Mesendoderm (in vitro differentiated cells): ENCODE data around the gene ZNF189.

Experiments used
- DNase-seq: peaks from one replicate; pipeline ENCODE4 v3.0.0; 2013
- H2AK5ac ChIP-seq: 2 replicates; pipeline ENCODE4 v1.6.1; 2013; ENCODE audit warnings: low read length, inconsistent platforms
- H2BK120ac ChIP-seq: 2 replicates; pipeline ENCODE4 v1.6.1; 2013; ENCODE audit warnings: low read depth, mild to moderate bottlenecking, low read length, moderate library complexity, mixed read lengths
- H2BK15ac ChIP-seq: replicated peaks from 2 replicates; pipeline ENCODE4 v1.6.1; 2013; ENCODE audit warnings: low read depth, mild to moderate bottlenecking, moderate library complexity
- H2BK5ac ChIP-seq: 2 replicates; pipeline ENCODE4 v1.6.1; 2013; ENCODE audit warnings: low read length, inconsistent platforms
- H3K18ac ChIP-seq: 2 replicates; pipeline ENCODE4 v1.6.1; 2013; ENCODE audit warnings: mild to moderate bottlenecking, low read length, mixed read lengths
- H3K23ac ChIP-seq: one replicate; pipeline ENCODE4 v1.6.1; 2013; ENCODE audit warnings: low read length
- H3K27ac ChIP-seq: 2 replicates; pipeline ENCODE4 v1.5.1; 2013; ENCODE audit warnings: low read depth, mild to moderate bottlenecking, inconsistent platforms, low read length, moderate library complexity
- H3K27me3 ChIP-seq: 2 replicates; pipeline ENCODE4 v1.6.1; 2013; ENCODE audit warnings: low read length, control low read depth, mild to moderate bottlenecking, inconsistent platforms; ENCODE audit not compliant: insufficient read depth, poor library complexity
- H3K36me3 ChIP-seq: 2 replicates; pipeline ENCODE4 v1.6.1; 2013; ENCODE audit warnings: low read length, inconsistent platforms; ENCODE audit not compliant: control insufficient read depth, insufficient read depth
- H3K4ac ChIP-seq: one replicate; pipeline ENCODE4 v1.6.1; 2013; ENCODE audit warnings: low read depth, mild to moderate bottlenecking, low read length, moderate library complexity
- H3K4me1 ChIP-seq: 2 replicates; pipeline ENCODE4 v1.6.1; 2013; ENCODE audit warnings: low read depth, low read length, inconsistent platforms; ENCODE audit not compliant: control insufficient read depth
- H3K4me2 ChIP-seq: 2 replicates; pipeline ENCODE4 v1.6.1; 2013; ENCODE audit warnings: low read length
- H3K4me3 ChIP-seq: 2 replicates; pipeline ENCODE4 v1.5.1; 2013; ENCODE audit warnings: mild to moderate bottlenecking, low read length
- H3K56ac ChIP-seq: one replicate; pipeline ENCODE4 v1.6.1; 2013; ENCODE audit warnings: low read length
- H3K79me1 ChIP-seq: 2 replicates; pipeline ENCODE4 v1.6.1; 2013; ENCODE audit warnings: low read length, inconsistent platforms
- H3K79me2 ChIP-seq: 2 replicates; pipeline ENCODE4 v1.6.1; 2013; ENCODE audit warnings: mild to moderate bottlenecking, low read length; ENCODE audit not compliant: control insufficient read depth, insufficient read depth
- H3K9ac ChIP-seq: 2 replicates; pipeline ENCODE4 v1.6.1; 2013; ENCODE audit warnings: low read length, inconsistent platforms
- H4K5ac ChIP-seq: one replicate; pipeline ENCODE4 v1.6.1; 2013; ENCODE audit warnings: low read length
- H4K8ac ChIP-seq: one replicate; pipeline ENCODE4 v1.6.1; 2013; ENCODE audit warnings: low read depth, mild to moderate bottlenecking, control low read depth, low read length, moderate library complexity
- WGBS: extraction: QIAGEN DNeasy Blood & Tissue Kit; methylation state at CpG from one replicate; pipeline ENCODE4 v1.1.7; 2013; ENCODE audit warnings: low lambda C conversion rate, missing lambda C conversion rate; ENCODE audit not compliant: insufficient coverage; ENCODE audit errors: extremely low coverage; 5-methylcytosine and 5-hydroxymethylcytosine counted together

ZNF189 gene

DNA sequence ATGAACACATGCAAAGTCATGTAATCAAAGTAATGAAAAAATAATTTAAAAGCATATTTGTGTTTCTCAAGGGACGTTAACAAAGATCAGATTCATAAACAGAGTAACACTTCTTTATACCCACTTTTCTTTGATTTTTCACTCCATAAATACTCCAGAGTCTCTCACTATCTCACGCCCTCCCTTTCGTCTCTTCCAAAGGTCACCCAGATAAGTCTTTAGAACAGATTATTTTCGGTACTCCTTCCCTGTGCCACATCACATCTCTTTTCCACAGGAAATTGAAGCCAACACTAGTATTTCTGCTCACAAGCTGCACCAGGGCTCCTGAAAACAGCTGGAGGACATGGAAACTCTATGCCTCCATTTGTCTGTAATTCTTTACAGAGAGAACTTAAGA, 52.3 kb downstream of the ZNF189 start:
- Histone ChIP-seq H4K8ac (no peak overlapping the region), H3K79me1 (no peaks in the 10 kb centered on the region), H3K27me3 (no peaks in the 10 kb centered on the region), H2BK15ac (no peak overlapping the region), H2BK120ac (no peak overlapping the region), H3K4me2 (no peak overlapping the region), H3K4ac (no peak overlapping the region), H2BK5ac (no peak overlapping the region), H3K79me2 (no peaks in the 10 kb centered on the region), H3K4me1 (no peaks in the 10 kb centered on the region), H4K5ac (no peak overlapping the region), H3K56ac (no peak overlapping the region), H2AK5ac (no peak overlapping the region), H3K36me3 (no peaks in the 10 kb centered on the region), H3K23ac (no peak overlapping the region), H3K4me3 (no peak overlapping the region), H3K9ac (no peak overlapping the region), H3K27ac (no peak overlapping the region), H3K18ac (no peak overlapping the region)
- no peak for DNase-seq
- 100% methylated on average over 2 of the region's 4 CpGs for WGBS

DNA sequence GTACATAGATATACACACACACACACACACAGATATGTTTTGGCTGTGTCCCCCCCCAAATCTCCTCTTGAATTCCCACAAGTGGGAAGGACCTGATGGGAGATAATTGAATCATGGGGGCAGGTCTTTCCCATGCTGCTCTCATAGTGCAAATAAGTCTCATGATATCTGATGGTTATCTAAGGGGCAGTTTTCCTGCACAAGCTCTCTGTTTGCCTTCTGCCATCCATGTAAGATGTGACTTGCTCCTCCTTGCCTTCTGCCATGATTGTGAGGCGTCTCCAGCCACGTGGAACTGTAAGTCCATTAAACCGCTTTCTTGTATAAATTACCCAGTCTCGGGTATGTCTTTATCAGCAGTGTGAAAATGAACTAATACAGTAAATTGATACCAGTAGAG, 52.8 kb downstream of the ZNF189 start:
- H3K23ac ChIP-seq: no peak overlapping the region
- no CpG with 5 or more reads among the region's 4 CpGs for WGBS
- no peak overlapping the region for H2AK5ac ChIP-seq
- H3K27ac ChIP-seq: no peak overlapping the region
- no peak overlapping the region for H3K4ac ChIP-seq
- H3K4me3 ChIP-seq: no peak overlapping the region
- no peak overlapping the region for H4K8ac ChIP-seq
- H3K36me3 ChIP-seq: no peaks in the 10 kb centered on the region
- H3K4me2 ChIP-seq: no peak overlapping the region
- H2BK15ac ChIP-seq: no peak overlapping the region
- no peaks in the 10 kb centered on the region for H3K4me1 ChIP-seq
- no peak overlapping the region for H2BK5ac ChIP-seq
- H4K5ac ChIP-seq: no peak overlapping the region
- H3K9ac ChIP-seq: no peak overlapping the region
- no peak for DNase-seq
- no peaks in the 10 kb centered on the region for H3K27me3 ChIP-seq
- no peak overlapping the region for H2BK120ac ChIP-seq
- H3K79me1 ChIP-seq: no peaks in the 10 kb centered on the region
- H3K56ac ChIP-seq: no peak overlapping the region
- H3K79me2 ChIP-seq: no peaks in the 10 kb centered on the region
- H3K18ac ChIP-seq: no peak overlapping the region

DNA sequence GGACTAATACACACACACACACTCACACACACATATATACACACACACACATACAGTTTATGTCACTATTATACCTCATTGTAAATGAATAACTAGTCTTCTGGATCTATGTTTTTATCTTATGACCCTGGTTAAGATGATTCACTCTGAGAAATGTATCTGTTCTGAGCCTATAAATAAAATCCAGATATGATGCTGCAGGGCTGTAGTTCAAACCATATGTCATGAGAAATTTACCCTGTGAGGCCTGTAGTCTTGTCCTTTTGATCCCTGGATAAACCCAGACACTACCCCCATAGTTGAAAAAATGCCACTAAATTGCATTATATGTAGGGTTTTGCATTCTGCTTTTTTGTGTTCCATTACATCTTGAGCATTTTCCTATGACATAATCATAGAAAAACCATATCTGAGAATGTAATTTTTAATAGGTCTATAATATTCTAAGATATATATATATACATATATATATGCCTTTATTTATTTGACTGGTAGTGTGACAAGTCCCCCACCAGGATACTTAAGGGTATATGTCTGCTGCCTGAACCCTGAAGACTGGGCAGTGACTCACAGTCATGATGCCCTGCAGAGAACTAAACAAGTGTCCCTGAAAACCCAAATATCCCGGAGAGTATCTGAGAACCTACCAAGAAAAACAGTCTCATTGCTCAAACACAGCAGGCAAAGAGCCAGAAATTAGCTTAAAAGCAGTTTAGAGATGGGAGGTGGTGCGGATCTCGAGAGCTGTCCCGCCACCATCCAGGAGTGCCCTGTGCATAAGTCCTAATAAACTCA, 55.3 kb downstream of the ZNF189 start:
- Histone ChIP-seq H2BK5ac (no peak overlapping the region), H3K27ac (no peak overlapping the region), H2BK15ac (no peak overlapping the region), H3K79me1 (no peaks in the 10 kb centered on the region), H3K27me3 (no peaks in the 10 kb centered on the region), H4K8ac (no peak overlapping the region), H3K4ac (no peak overlapping the region), H3K9ac (no peak overlapping the region), H3K56ac (no peak overlapping the region), H2BK120ac (no peak overlapping the region), H2AK5ac (no peak overlapping the region), H3K4me2 (no peak overlapping the region), H3K23ac (no peak overlapping the region), H3K4me1 (no peaks in the 10 kb centered on the region), H3K4me3 (no peak overlapping the region), H3K18ac (no peak overlapping the region), H4K5ac (no peak overlapping the region), H3K36me3 (no peaks in the 10 kb centered on the region), H3K79me2 (no peaks in the 10 kb centered on the region)
- no CpG with 5 or more reads among the region's 4 CpGs for WGBS
- no peak for DNase-seq

DNA sequence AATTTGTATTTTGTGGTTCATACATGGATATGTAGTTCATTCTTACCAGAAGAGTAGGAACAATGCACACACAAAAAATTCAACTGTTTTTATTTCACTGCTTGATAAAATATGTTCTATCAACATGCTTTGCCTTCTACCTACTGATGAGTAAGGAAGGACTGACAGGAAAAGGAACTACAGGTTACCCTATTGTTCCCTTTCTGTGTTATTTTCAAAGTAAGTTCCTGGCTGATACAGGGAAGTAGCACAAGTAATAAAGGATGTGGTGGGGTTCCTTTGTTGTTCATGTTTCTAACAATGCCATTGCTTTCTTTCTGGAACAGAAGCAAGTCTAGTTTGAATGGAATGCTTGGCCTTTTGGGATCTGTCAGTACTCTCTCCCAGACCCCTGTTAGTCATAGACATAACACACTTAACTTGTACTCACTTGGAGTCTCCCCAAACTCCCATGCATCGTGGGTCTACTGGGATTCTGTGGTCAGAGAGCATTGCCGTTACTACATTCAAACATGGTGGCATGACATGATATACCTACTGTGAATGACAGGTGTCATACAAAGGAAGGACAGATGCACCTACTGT, 57.1 kb downstream of the ZNF189 start:
- Histone ChIP-seq H3K79me1 (no peaks in the 10 kb centered on the region), H3K56ac (no peak overlapping the region), H3K4me2 (no peak overlapping the region), H3K9ac (no peak overlapping the region), H2AK5ac (no peak overlapping the region), H3K36me3 (no peaks in the 10 kb centered on the region), H3K27me3 (no peaks in the 10 kb centered on the region), H3K27ac (no peak overlapping the region), H2BK15ac (no peak overlapping the region), H2BK120ac (no peak overlapping the region), H3K18ac (no peak overlapping the region), H3K4ac (no peak overlapping the region), H3K79me2 (no peaks in the 10 kb centered on the region), H3K23ac (no peak overlapping the region), H3K4me1 (no peaks in the 10 kb centered on the region), H2BK5ac (no peak overlapping the region), H4K5ac (no peak overlapping the region), H3K4me3 (no peak overlapping the region), H4K8ac (no peak overlapping the region)
- DNase-seq: no peak
- WGBS: no CpG with 5 or more reads among the region's 2 CpGs

DNA sequence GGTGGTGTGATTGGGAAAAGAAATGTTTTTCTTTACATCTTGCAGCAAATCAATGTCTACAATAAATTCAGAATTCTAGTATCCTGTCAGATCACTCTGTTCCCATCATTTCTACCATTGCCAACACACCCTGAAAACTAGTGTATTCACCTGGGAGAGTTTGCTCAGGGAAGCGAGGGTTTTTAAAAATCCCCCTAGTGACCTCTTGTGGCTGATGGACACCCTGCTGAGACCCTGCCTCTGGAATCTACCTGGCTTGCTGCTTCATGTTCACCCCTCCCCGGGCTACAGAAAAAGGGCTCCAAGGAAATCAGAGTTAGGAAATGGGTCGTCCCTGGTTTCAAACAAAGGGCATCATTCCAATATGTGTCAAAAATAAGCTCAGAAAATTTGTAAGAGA, 58.4 kb downstream of the ZNF189 start:
- peak; percentile 68 for DNase-seq
- WGBS: no CpG with 5 or more reads among the region's 3 CpGs

More for the DNA sequence above, 58.4 kb downstream of the ZNF189 start:
- H4K5ac ChIP-seq: no peak overlapping the region
- no peaks in the 10 kb centered on the region for H3K79me2 ChIP-seq
- no peaks in the 10 kb centered on the region for H3K27me3 ChIP-seq
- no peak overlapping the region for H2BK5ac ChIP-seq
- H3K36me3 ChIP-seq: no peaks in the 10 kb centered on the region
- no peak overlapping the region for H3K9ac ChIP-seq
- H3K23ac ChIP-seq: no peak overlapping the region
- H3K4me3 ChIP-seq: no peak overlapping the region
- no peak overlapping the region for H3K18ac ChIP-seq
- H3K4ac ChIP-seq: no peak overlapping the region
- H2AK5ac ChIP-seq: no peak overlapping the region
- H2BK15ac ChIP-seq: no peak overlapping the region
- no peak overlapping the region for H4K8ac ChIP-seq
- no peaks in the 10 kb centered on the region for H3K4me1 ChIP-seq
- no peak overlapping the region for H3K4me2 ChIP-seq
- no peak overlapping the region for H3K56ac ChIP-seq
- no peaks in the 10 kb centered on the region for H3K79me1 ChIP-seq
- no peak overlapping the region for H3K27ac ChIP-seq
- H2BK120ac ChIP-seq: no peak overlapping the region
